NCI-H1092 treated with DMSO at 0.1 percent for 48 hours (cell line): ENCODE results near the gene SRPRA.

Experiments used
- DNase-seq: peaks from one replicate; lab custom pipeline; 2025; lab: John Stamatoyannopoulos, UW

SRPRA gene

DNA sequence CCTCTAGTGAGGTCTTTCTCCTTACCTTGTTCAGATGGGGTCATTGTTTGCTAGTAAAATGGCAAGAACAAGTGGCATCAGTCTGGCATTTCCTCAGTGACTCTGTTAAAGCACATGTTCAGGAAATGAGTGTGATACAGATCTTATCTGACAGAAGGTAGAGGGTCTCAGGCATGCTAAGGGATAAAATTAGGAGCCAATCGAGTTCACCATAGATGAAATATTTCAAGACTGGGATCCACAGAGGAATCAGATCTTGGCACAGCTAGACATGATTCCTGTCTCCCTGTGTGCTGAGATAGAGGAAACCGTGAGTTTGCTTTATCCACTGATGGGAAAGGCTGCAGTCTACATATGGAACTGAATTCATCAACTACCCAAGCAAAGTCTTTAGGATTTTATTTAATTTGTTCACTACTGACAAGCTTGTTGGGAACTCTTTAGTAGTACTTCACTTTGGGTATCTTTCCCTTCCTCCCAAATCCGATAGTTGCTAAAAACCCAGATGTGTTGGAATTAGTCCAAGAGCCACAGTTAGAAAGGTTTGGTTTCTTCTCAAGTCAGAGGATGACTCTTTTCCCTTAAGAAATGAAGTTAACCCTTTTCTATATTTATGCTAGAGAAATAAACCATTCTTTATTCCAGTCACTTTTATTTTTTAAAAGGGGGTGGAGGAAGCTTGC lies 38.7 kb downstream of the SRPRA start:
- no peak for DNase-seq

GRCh38 chr11:126226334-126227084 lies 42.2 kb downstream of the SRPRA start:
- DNase-seq, result no peak

GRCh38 chr11:126225295-126225665 lies 43.4 kb downstream of the SRPRA start:
- no peak for DNase-seq

DNA sequence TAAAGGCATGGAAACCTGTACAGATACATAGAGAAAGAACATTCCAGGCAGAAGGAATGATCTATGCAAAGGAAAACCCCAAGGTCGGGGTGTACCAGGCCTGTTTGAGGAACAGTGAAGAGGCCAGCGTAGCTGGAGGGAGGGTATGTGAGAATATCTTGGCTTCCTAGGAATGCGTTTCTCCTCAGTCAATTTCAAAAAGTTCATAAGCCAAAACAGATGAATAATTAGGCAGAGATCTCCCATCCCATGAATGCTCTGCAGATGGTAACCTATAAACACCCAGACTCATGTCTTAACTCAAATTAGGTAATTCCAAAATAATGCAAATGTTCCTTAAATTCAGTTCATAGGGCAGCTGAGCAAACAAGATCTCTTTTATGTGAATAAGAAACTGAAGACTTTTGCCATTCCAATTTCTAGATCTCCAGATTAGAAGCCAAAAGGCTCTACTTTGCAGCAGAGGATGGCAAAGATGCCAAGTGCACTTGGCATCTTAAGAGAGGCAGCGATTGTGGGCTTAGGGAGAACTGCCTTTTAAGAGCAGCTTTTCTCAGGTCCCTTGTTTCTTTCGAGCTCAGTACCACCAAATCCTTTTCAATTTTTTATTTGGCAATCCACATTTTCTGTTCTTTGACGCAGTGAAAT lies 43.9 kb downstream of the SRPRA start:
- no peak for DNase-seq

DNA sequence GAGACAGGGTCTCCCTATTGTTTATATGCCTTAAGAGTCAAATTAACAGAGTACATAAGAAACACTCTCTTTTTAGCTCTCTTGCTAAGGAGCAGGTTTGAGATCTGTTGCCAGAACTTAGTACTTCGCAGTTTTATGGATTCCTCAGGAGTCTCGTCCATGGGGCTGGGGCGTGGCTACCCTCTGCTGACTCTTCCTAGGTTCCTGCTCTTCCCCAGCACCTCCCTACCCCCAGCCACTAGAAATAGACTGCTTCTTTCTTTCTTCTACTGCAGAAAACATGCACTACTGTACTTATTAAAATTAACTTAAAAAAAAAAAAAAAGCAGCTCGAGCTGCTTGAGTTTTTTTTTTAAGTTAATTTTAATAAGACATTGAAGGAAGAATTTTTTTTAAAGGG lies 49.1 kb downstream of the SRPRA start:
- DNase-seq, result no peak

DNA sequence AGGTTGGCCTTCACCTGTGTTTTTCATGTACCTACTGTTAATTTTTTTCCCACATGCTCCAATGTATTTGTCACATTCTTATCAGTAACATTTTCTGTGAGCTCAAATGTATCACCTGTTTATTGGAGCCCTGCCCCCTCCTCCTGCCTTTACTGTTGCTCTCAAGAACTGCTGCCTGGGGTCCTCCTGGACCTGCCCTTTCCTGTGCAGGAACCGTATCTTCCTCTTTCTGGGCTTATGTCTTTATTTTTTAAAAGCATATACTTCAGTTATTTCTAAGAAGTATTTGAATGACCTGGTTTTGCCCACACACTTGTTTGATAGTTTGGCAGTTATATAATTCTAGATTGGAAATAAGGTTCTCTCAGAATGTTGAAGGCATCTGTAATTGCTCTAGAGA lies 51.2 kb downstream of the SRPRA start:
- no peak for DNase-seq

GRCh38 chr11:126216526-126217305 lies 52.0 kb downstream of the SRPRA start:
- DNase-seq, result no peak

- no peak for DNase-seq
Measured at GRCh38 chr11:126214841-126215240, 53.9 kb downstream of the SRPRA start.

DNA sequence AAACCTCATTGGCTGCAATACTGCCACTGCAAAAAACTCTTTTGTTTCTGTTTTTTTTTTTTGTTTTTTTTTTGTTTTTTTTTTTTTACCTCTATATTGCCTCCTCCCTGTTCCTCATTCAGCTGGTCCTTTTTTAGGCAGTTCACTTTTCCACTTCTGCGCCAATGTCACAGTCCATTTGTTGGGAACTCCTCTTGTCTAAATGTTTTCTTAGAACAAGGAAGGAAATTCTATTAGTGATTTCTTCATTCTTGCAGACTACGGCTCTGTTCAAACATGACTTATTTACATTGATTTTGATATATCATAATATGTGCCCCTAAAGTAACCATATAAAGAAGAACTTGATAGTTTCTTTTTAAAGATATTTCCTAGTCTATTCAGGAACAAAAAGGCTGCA lies 54.3 kb downstream of the SRPRA start:
- DNase-seq, result no peak
